Suprapubic skin (tissue), 4 donors: Measurements from ENCODE around the gene OLA1.

ENCODE experiments used
- EP300 ChIP-seq: sonication (generic); formaldehyde crosslinking; IDR thresholded peaks from one replicate; pipeline ENCODE4 v1.6.1; 2017; ENCODE audit warnings: antibody characterized with exemption
- POLR2A ChIP-seq, 2 donors: fragments of 450-650 bp; IDR thresholded peaks; one replicate each; pipeline ENCODE4 v1.6.1; 2017; ENCODE audit warnings: antibody characterized with exemption in 2 of 2, mild to moderate bottlenecking in 2 of 2, moderate library complexity in 2 of 2
- POLR2AphosphoS5 ChIP-seq, 3 donors: sonication (generic); formaldehyde crosslinking; IDR thresholded peaks; one replicate each; pipeline ENCODE4 v1.6.1; 2017; ENCODE audit warnings: antibody characterized with exemption in 3 of 3
- TF ChIP-seq, protein P1 (sequence below), 2 donors: fragments of 200-600 bp in 1 of 2; fragments of 450-650 bp in 1 of 2; sonication (generic) in 1 of 2; IDR thresholded peaks; one replicate each; pipeline ENCODE4 v1.5.1; 2016 to 2019; ENCODE audit warnings: antibody characterized with exemption in 2 of 2, mild to moderate bottlenecking in 1 of 2, moderate library complexity in 1 of 2

- TF ChIP-seq EP300 = no peak
- no peak for TF ChIP-seq POLR2A (IDR thresholded peaks at IDR 0.05)
- TF ChIP-seq, protein P1, sequence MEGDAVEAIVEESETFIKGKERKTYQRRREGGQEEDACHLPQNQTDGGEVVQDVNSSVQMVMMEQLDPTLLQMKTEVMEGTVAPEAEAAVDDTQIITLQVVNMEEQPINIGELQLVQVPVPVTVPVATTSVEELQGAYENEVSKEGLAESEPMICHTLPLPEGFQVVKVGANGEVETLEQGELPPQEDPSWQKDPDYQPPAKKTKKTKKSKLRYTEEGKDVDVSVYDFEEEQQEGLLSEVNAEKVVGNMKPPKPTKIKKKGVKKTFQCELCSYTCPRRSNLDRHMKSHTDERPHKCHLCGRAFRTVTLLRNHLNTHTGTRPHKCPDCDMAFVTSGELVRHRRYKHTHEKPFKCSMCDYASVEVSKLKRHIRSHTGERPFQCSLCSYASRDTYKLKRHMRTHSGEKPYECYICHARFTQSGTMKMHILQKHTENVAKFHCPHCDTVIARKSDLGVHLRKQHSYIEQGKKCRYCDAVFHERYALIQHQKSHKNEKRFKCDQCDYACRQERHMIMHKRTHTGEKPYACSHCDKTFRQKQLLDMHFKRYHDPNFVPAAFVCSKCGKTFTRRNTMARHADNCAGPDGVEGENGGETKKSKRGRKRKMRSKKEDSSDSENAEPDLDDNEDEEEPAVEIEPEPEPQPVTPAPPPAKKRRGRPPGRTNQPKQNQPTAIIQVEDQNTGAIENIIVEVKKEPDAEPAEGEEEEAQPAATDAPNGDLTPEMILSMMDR (IDR thresholded peaks at IDR 0.05) = no peak
- no peak for TF ChIP-seq POLR2AphosphoS5 (IDR thresholded peaks at IDR 0.05)
These were observed 164.4 kb downstream of the OLA1 start for GRCh38 chr2:174083843-174084458.
